Superior temporal gyrus (tissue), 1 donor: ENCODE results near the gene TCF4.
A peak's percentile ranks its signal among the peaks of the same experiment; 100 is the strongest.

Experiments
- DNase-seq: peaks from one replicate; pipeline ENCODE4 v3.0.0-alpha.2; 2016; ENCODE audit errors: extremely low spot score

Gene TCF4

GRCh38 chr18:55413474-55413873 is 174.5 kb downstream of the TCF4 start:
- DNase-seq = no peak

- DNase-seq = peak; percentile 94
These were observed 180.0 kb downstream of the TCF4 start for GRCh38 chr18:55407774-55408535.

DNA sequence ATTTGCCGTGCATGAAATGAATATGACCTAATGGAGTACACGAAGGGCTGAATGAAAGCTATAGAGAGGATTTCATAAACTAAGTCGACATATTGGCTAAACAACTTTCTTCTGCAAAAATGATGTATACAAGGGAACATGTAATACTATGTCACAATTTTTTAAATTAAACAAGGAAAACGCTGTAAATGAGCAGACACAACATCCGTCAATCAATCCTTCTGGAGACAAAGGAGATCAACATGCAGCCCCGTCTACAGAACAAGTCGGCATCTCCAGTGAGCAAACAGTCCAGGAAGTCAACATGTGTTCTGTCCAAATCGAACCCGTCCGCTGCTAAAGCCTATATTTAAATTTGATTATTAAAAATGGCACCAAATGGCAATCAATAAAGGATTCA is 180.8 kb downstream of the TCF4 start:
- DNase-seq = peak; percentile 86

GRCh38 chr18:55406451-55406991 is 181.5 kb downstream of the TCF4 start:
- DNase-seq = peak; percentile 89

DNA sequence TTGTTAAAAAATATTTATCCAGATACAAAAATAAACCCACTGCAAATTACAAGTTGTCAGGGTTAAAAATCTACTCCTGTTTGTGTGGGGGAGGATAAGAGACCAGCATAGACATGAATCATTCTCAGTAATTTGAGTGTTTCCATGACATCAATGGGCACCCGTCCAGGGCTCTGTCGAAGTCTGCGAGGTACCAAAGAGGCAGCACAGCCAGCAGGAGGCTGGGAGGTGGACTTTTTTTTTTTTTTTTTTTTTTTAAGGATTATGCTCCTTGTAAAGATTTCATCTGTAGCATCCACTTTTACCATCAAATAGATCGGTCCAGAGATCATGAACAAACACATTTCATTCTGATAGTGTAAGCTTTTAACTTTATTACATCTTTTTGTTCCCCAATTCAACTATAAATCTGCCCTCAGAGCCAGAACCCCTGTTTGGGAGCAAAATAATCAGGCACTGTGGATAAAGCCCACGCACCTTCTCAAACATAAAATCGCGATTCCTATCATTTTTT is 182.0 kb downstream of the TCF4 start:
- peak; percentile 97 for DNase-seq

DNA sequence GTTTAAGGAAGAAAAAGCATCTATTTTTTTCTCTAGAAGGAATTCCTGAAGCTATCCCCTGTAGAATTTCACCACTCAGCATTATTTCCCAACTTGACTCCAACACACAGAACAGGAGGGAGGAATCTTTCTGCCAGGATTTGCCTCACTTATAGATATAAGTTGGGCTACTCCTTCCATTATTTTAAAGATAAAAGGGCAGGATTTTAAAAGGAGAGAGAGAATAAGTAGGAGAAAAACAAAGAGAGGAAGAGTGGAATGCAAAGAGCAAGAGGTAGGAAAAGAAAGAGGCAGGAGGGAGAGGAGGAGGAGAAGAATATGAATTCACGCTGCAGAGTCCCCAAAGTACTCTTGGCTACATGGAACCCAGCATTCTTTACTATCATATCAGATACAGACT is 182.5 kb downstream of the TCF4 start:
- no peak for DNase-seq

DNA sequence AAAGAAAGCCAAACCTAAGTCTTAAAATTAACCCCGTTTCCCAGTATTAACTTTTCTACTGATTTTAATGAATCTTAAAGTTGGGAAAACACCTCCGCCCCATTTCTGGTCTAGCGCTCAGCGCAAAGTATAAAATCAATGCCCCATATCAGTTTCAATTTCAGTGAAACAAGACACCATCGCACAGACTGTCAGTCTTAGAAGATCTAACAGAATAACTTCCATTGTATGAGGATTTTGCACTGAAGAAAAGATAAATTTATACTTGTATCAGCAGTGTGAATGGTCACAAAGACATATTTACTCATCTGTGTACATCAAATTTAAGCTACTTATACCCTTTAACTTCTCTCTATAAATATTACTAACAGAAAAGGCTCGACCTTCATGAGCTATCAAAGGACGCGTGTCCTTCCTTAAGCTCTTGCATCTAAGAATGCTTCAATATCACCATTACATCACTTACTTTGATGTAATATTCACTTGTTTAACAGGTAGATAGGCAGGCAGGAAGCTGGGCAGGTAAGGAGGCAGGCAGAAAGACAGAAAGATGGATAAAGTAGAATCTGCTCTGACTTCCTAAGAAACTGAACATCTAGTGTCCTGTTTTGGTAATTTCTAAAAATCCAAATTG is 183.0 kb downstream of the TCF4 start:
- peak; percentile 84 for DNase-seq

DNA sequence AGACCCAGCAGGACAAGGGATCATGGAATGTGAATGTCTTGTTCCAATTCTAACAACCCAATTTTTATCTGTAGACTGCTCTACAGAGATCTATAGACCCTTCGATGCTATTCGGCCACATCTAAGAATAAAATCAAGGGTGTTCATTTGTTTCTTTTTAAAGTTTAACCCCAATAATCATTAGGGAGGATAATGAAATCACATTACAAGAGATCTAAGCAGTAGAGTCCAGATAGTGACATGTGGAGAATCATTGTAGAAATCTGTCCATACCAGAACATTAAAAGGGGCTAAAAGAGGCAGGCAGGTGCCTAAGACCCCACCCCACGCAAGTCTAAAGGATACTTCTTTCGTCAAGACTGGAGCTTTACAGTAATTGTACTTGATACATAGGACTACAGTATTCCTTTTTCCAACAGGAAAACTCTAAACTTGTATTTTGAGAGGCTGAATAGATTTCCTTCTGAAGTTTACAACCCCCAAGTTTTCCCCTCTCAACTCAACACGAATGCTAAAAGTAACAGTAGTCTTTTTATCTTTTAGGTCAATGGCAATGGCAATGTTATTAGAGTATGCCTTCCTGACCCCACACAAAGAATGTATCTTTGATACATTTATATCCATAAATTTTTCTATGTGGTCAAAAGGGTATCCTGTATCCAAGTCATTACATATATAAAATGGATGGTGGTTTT is 183.7 kb downstream of the TCF4 start:
- peak; percentile 78 for DNase-seq

- peak; percentile 83 for DNase-seq
These were observed 184.5 kb downstream of the TCF4 start for GRCh38 chr18:55403421-55403949.

DNA sequence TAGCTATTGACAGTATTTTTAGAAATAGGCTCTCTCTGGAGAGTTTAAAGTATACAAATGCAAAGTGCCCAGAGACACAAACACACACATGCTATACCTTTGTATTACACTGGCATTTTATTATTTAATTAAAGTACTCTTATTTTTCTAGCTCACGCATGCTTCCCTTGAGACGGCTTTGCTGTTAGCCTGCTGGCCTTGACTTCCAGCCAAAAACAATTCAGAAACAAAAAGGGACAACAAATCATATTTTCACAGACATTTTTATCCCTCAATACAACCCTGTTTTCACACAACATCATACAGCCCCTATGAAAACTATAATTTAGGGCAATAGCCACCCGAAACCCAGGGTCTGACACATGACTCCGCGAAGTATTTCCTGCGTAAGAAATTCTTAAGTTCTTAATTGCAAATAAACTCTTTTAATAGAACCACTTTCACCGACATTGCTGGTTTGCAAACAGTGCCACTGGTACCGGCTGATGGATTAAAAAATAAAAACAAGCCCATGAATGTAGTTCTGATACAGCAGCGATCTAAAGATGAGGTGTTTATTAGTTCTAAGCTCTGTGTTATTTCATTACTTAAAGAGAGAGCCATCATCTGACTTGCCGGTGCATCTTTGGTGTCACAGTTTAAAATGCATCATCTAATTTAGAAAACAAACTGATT is 185.1 kb downstream of the TCF4 start:
- peak; percentile 86 for DNase-seq

DNA sequence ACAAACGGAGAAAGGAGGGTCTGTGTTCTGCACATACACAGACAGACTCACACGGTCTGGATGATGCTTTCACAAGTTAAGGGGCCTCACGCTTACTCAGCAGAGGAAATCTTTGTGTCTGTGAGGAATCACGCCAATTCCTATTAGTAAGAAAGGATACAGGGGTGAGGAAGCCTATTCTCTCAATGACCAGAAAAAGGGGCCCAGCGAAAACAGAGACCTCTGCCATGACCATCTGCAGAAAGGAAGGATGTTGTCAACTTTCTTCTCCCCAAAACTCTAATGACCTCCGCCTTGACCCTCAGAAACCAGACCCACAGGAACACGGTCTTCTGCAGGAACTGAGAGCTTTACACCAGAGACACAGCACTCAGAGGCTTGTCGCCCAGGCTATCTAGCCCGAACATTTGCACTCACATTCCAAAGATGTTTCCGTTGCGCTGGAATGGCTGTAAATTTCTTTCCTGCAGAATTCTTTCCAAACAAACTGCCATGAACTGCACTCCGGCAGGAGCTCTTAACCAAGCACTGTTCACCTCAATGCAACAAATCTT is 186.3 kb downstream of the TCF4 start:
- peak; percentile 84 for DNase-seq

- peak; percentile 86 for DNase-seq
These were observed 187.1 kb downstream of the TCF4 start for GRCh38 chr18:55400590-55401541.

DNA sequence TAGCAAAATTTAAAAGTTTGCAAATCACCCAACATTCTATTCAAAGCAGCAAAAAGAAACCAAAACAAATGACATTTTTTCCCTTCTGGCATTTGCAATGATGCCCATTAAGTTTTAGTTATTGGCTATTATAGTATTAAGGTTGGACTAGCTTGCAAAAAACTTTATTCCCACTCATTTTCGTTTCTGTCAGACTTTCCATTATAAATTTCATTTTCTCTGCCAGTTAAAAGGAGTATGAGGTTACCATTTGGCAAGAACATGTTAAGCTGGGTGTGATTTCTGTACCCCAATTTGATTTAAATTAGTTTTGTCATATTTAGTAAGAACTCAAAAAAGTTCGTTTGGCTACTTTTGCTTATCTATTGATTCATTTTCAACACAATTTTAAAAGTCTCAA is 187.9 kb downstream of the TCF4 start:
- peak; percentile 71 for DNase-seq

DNA sequence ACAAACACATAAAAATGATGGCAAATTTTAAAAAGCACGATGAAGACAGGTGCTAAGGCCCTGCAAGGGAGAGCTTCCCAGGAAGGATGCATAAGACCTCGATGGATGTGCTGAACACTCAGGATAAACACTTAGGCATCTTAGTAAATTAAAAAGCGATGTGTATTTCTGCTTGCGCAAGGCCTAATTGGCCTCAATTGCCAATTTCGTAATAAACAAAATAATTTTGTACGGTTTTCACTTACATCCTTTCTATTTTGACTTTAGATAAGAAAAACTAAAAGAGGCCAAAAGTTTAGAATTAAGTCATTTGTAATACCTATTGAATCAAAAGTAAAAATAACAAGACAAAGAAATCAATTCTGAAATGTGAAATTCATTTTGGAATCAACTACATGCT is 189.1 kb downstream of the TCF4 start:
- peak; percentile 81 for DNase-seq

GRCh38 chr18:55396979-55397378 is 191.0 kb downstream of the TCF4 start:
- peak; percentile 66 for DNase-seq

DNA sequence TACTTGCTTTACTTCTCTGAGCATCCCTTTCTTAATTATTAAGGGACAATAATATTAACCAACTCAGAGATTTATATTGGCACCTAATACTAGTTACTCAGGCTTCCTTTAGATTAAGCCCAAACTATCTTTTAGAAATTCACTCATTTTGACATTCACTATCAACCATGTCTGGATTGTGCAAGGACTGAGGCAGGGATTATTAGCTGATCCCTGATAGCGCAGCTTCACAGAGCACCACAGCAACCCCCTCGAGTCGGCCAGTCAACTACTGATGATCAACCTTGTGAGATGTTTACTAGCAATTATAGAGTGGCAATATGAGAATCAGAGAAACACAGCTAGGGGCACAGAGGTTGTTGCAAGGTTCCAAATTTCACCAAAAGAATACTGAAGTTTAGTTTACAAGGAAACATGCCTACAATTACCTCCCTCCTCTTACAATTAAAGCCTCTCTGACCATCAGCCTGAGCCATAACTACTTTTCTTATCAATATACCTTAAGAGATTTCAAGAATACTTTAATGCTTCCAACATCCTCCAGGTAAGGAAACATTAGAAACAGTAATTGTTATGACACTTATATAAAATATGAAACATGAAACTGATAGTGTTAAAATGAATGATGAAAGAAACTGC is 191.6 kb downstream of the TCF4 start:
- peak; percentile 77 for DNase-seq

- peak; percentile 82 for DNase-seq
These were observed 192.2 kb downstream of the TCF4 start for GRCh38 chr18:55395799-55396198.

- no peak for DNase-seq
These were observed 197.1 kb downstream of the TCF4 start for GRCh38 chr18:55390898-55391297.
